Dermis microvascular lymphatic vessel endothelial cell (primary cell): ENCODE results near the gene VIPR1. TPM values are rescaled to one million over a fixed set of nuclear protein-coding genes. Genes with fewer than 3 reads are reported as not detected.

Experiments
- DNase-seq, 2 donors: peaks; one replicate each; pipeline versions ENCODE4 v3.0.0 to v3.0.0-alpha.2; 2010; ENCODE audit warnings: low read depth in 2 of 2
- total RNA-seq: library from RNA; depleted of rRNA; stranded (reverse); fragments of >200 nt; gene quantifications from 2 replicates; pipeline ENCODE4 v1.2.1, GENCODE V29; 2014

VIPR1 gene, protein sequence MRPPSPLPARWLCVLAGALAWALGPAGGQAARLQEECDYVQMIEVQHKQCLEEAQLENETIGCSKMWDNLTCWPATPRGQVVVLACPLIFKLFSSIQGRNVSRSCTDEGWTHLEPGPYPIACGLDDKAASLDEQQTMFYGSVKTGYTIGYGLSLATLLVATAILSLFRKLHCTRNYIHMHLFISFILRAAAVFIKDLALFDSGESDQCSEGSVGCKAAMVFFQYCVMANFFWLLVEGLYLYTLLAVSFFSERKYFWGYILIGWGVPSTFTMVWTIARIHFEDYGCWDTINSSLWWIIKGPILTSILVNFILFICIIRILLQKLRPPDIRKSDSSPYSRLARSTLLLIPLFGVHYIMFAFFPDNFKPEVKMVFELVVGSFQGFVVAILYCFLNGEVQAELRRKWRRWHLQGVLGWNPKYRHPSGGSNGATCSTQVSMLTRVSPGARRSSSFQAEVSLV
- total RNA-seq: 0.38 TPM in 1 of 2 replicates, not detected in the other

DNA sequence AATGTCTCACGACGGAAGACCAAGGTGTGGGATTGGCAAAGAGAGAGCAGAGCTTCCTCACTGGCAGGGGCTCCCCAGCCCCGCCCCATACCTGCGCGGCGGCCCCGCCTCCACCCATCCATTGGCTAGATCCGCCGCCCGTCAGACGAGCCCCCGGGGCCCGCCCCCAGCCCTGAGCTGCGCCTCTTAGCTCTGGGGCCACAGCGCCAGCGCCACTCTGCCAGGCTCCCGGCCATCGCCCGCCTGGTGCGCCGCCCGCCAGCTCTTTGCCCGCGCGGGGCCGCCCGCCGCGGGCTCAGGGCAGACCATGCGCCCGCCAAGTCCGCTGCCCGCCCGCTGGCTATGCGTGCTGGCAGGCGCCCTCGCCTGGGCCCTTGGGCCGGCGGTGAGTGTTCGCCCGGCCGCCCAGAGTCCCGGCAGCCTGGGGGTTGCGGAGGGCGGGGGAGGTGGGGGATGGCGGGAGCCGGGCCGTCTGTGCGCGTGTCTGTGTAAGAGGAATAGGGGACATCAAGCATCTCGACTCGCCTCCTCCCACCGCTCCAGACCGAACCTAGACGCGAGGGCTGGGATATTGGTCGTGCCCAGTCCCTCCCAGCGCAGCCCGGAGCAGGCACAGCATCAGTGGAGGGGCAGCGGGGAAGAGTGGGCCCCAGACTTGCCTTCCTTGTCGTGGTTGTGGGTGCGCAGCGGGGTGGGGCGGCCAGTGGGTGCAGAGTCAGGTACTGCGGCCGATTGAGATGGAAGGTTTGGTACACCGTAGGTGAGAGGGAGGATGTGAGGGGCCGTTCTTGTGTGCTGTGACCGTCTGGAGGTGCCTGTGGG is at the start of gene VIPR1:
Gene VIPR1 (plus strand): TSS at position 215 of the 822 bp plus-strand sequence. CDS start 93 bp downstream, at position 308.
- peak in 1 of 2 donors; percentile 48 for DNase-seq

GRCh38 chr3:42456211-42456610 is 46.2 kb upstream of the VIPR1 start:
- no peak for DNase-seq

- DNase-seq: no peak
These were observed 43.3 kb upstream of the VIPR1 start for GRCh38 chr3:42459151-42459550.

DNA sequence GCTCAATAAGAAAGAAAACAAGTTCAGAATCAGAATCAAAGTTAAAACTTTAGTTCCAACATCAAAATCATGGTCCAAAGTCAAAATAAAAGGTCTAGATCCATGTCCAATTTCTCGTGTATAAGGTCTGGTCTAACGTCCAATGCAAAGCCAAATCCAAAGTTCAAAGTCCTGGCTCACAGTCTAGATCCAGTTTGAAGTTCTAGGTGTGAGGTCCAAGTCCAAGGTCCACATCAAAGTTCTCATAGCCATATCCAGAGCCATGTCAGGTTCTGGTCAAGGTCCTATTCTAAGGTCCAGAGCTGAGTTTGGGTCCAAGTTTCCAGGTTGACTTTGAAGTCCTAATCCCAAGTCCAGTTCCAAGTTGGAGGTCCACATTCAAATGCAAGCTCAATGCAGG is 40.7 kb upstream of the VIPR1 start:
- no peak for DNase-seq

- DNase-seq: no peak
These were observed 39.4 kb upstream of the VIPR1 start for GRCh38 chr3:42463093-42463492.

- DNase-seq: no peak
These were observed 34.3 kb upstream of the VIPR1 start for GRCh38 chr3:42468111-42468510.

DNA sequence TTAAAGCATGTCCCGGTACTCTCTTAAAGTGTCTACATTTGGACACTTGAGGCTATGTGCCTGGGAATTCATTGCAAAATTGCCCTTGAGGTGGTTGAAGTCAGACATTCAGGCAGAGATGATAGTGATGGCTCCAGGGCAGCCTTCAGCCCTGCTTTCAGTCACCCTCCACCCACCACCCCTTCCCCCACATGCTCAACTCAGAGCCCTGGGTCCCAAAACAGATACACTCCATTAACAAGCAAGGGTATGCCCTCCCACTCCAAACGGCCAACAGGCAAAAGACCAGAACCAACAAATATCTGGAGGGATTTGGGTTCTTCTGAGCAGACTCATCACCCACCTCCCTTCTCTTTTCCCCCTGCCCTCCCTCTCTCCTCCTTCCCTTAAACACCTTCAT is 29.9 kb upstream of the VIPR1 start:
- no peak for DNase-seq

GRCh38 chr3:42473083-42473932 is 29.1 kb upstream of the VIPR1 start:
- DNase-seq: peak; percentile 11 to 81

- no peak for DNase-seq
These were observed 26.0 kb upstream of the VIPR1 start for GRCh38 chr3:42476225-42477125.

GRCh38 chr3:42477696-42478095 is 24.7 kb upstream of the VIPR1 start:
- DNase-seq: no peak

DNA sequence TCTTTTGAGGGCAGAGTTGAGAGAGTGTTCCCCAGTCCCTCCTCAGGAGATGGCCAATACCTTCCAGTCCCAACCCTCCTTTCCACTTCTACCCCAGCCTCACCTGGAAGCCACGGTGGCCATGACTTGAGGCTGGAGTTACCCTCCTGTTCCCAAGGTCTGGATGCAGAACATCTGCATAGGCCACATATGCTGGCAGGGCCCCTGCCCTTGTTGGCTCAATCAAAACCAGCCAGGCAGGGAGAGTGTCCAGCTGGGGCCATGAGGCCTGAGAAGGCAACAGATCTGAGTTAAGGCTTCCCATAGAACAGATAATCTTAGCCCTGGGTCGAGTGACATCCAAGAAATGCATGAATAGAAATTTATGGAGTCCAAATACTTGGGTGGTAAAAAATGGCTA is 23.6 kb upstream of the VIPR1 start:
- DNase-seq: no peak

GRCh38 chr3:42486814-42487565 is 15.5 kb upstream of the VIPR1 start:
- DNase-seq: no peak

DNA sequence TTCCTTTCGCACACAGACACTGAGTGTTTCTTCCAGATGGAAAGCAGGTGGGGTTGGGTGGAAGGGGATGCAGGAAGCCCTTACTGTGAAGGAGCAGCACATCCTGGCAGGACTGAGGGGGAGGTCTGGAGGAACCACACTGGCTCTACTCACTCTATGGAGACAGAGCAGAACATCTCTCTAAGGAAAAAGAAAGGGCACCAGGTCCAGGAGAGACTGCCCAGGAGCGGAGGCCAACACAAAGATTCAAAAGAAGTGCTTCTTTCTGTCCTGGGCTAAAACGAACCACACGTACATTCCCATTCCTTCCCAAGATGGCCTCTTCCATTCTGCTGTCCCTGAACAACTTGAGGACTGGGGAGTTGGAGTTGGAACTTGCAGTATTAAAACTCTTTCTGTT is 13.8 kb upstream of the VIPR1 start:
- DNase-seq: no peak

GRCh38 chr3:42489116-42489936 is 13.1 kb upstream of the VIPR1 start:
- DNase-seq: no peak

- DNase-seq: no peak
These were observed 12.6 kb upstream of the VIPR1 start for GRCh38 chr3:42489937-42490227.

GRCh38 chr3:42490243-42490642 is 12.2 kb upstream of the VIPR1 start:
- DNase-seq: peak in 1 of 2 donors; percentile 57

DNA sequence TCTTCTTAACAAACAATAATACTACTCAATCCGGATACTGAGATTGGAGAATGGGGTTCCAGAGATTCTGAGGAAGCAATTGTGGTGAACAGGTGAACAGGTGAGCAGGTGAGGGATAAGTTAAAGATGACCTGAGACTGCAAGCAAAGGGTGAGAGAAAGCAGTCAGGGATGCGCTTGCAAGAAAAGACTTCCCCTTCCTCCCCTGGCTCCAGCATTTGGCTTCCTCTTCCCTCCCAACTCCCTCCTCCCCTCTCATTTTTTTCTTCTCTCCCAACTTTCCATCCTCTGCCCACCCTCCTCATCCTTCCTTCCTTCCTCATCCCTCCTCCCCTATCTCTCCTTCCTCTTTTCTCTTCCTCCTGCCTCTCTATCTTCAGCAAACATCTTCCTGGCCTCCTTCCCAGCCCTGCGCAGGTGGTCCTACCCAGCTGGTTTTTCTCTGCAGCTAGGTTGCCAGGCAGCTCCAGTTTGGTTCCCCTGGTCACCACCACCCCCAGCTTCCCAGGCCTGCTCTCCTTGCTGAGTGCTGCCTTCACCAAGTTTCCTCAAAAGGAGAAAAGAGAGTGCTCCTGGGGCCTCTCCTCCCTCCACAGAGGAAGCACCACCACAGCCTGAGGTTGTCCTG is 10.4 kb upstream of the VIPR1 start:
- DNase-seq: no peak

DNA sequence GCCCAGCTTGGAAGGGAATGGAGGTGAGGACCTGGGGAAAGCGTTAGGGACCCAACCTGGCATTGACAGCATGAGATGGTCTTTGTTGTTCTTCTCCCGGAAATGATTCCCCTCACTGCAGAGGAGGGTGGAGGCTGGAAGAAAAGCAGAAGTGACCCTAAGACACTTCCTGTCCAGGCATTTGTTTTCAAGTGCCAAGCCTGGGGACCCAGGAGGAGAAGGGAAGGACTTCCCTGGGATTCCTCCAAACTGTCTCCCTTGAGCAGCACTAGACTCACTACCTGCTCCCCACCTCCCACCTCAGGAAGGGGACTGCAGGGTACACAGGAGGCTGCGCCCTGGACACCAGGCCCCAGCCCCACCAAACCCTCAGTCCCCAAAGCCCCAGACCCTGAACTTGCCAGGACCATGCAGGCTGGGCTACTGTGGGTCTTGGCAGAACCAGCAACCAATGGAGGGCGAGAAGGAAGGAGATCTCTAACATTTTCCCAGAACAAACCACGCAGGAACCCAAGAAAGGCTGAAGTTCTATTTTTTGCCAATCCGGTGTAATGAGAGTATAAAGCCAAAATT is 9.8 kb upstream of the VIPR1 start:
- DNase-seq: no peak
